GM23338 (cell line): ENCODE measurements around the gene HTT.

ENCODE experiments used
- CTCF ChIP-seq, 2 experiments: fragments of 200-600 bp in 1 of 2; sonication (generic) in 1 of 2; conservative IDR thresholded peaks; 2 replicates each; pipeline versions ENCODE4 v1.5.1 to v1.6.1; 2016 to 2017; ENCODE audit warnings: antibody characterized with exemption in 2 of 2, low read depth in 2 of 2, mild to moderate bottlenecking in 2 of 2, moderate library complexity in 1 of 2
- EZH2 ChIP-seq: fragments of 200-600 bp; sonication (generic); IDR thresholded peaks from one replicate; pipeline ENCODE4 v1.8.0; 2017; ENCODE audit warnings: antibody characterized with exemption, mild to moderate bottlenecking, low read depth; ENCODE audit not compliant: unreplicated experiment
- POLR2AphosphoS5 ChIP-seq: IDR thresholded peaks from 2 replicates; pipeline ENCODE4 v1.6.1; 2016; ENCODE audit warnings: antibody characterized with exemption, low read depth
- REST ChIP-seq: IDR thresholded peaks from one replicate; pipeline ENCODE4 v1.6.1; 2018; ENCODE audit warnings: antibody characterized with exemption; ENCODE audit not compliant: unreplicated experiment

- TF ChIP-seq CTCF (conservative IDR thresholded peaks at IDR 0.05; ENCODE audit: low read depth in 2 of 2) = no peak
- peak; percentile 56; the same call in 1 of the 2 replicates for TF ChIP-seq POLR2AphosphoS5
- TF ChIP-seq REST = no peak
- TF ChIP-seq EZH2 = no peak
Observed at GRCh38 chr4:3292571-3293400, 218.3 kb downstream of the HTT start, which contains the start of gene RGS12.
